HepG2 (cell line): ENCODE results near the gene OR6C2. TPM values are rescaled to one million over a fixed set of nuclear protein-coding genes. Genes with fewer than 3 reads are reported as not detected.

Source experiments
- AHDC1 ChIP-seq: sonication (generic); formaldehyde crosslinking; IDR thresholded peaks from 2 replicates; pipeline ENCODE4 v1.5.1; 2020; ENCODE audit warnings: mild to moderate bottlenecking, missing genetic modification reagents, borderline replicate concordance
- EED ChIP-seq: sonication (generic); formaldehyde crosslinking; IDR thresholded peaks from 2 replicates; pipeline ENCODE4 v1.5.0; 2020; ENCODE audit warnings: mild to moderate bottlenecking, missing genetic modification reagents
- HNF1B ChIP-seq: sonication (generic); formaldehyde crosslinking; IDR thresholded peaks from 2 replicates; pipeline ENCODE4 v1.5.1; 2020; ENCODE audit warnings: mild to moderate bottlenecking, moderate library complexity, missing genetic modification reagents
- ISL2 ChIP-seq: sonication (generic); formaldehyde crosslinking; IDR thresholded peaks from 2 replicates; pipeline ENCODE4 v1.5.0; 2020; ENCODE audit warnings: missing genetic modification reagents
- KDM6A ChIP-seq: IDR thresholded peaks from 2 replicates; pipeline ENCODE4 v1.6.1; 2016; ENCODE audit warnings: low read depth
- POGK ChIP-seq: sonication (generic); formaldehyde crosslinking; conservative IDR thresholded peaks from 2 replicates; pipeline ENCODE4 v1.8.0; 2022; ENCODE audit warnings: mild to moderate bottlenecking, moderate library complexity, missing genetic modification reagents
- POLR2AphosphoS5 ChIP-seq: IDR thresholded peaks from 2 replicates; pipeline ENCODE4 v1.6.1; 2012; ENCODE audit warnings: low read depth, low read length
- POLR2G ChIP-seq: fragments of 200-400 bp; formaldehyde crosslinking; IDR thresholded peaks from 2 replicates; pipeline ENCODE4 v1.6.1; 2018; ENCODE audit warnings: mild to moderate bottlenecking, low read depth, low read length, moderate library complexity
- RARA ChIP-seq: IDR thresholded peaks from 2 replicates; pipeline ENCODE4 v1.6.1; 2016; ENCODE audit warnings: missing genetic modification reagents, missing compliant biosample characterization
- SP140L ChIP-seq: sonication (generic); formaldehyde crosslinking; IDR thresholded peaks from 2 replicates; pipeline ENCODE4 v1.4.0; 2020; ENCODE audit warnings: missing genetic modification reagents, borderline replicate concordance
- UBTF ChIP-seq: sonication (generic); formaldehyde crosslinking; IDR thresholded peaks from 2 replicates; pipeline ENCODE4 v1.4.0; 2020; ENCODE audit warnings: mild to moderate bottlenecking, missing genetic modification reagents
- ZBTB46 ChIP-seq: sonication (generic); formaldehyde crosslinking; IDR thresholded peaks from 2 replicates; pipeline ENCODE4 v1.4.0; 2020; ENCODE audit warnings: mild to moderate bottlenecking, missing genetic modification reagents, borderline replicate concordance
- ZNF138 ChIP-seq: sonication (generic); formaldehyde crosslinking; IDR thresholded peaks from 2 replicates; pipeline ENCODE4 v1.5.0; 2020; ENCODE audit warnings: mild to moderate bottlenecking, low read depth, missing genetic modification reagents
- ZNF230 ChIP-seq: sonication (generic); formaldehyde crosslinking; IDR thresholded peaks from 2 replicates; pipeline ENCODE4 v1.4.0; 2020; ENCODE audit warnings: mild to moderate bottlenecking, missing genetic modification reagents
- ZNF256 ChIP-seq: sonication (generic); formaldehyde crosslinking; conservative IDR thresholded peaks from 2 replicates; pipeline ENCODE4 v1.4.0; 2020; ENCODE audit warnings: missing genetic modification reagents
- ZNF274 ChIP-seq: sonication (generic); formaldehyde crosslinking; IDR thresholded peaks from 2 replicates; pipeline ENCODE4 v1.5.1; 2020; ENCODE audit warnings: mild to moderate bottlenecking, missing genetic modification reagents
- ZNF44 ChIP-seq: sonication (generic); formaldehyde crosslinking; IDR thresholded peaks from 2 replicates; pipeline ENCODE4 v1.5.1; 2020; ENCODE audit warnings: mild to moderate bottlenecking, missing genetic modification reagents
- ZNF616 ChIP-seq: sonication (generic); formaldehyde crosslinking; IDR thresholded peaks from 2 replicates; pipeline ENCODE4 v1.5.0; 2020; ENCODE audit warnings: low read depth, mild to moderate bottlenecking, missing genetic modification reagents
- polyA plus RNA-seq, 8 experiments: library from polyadenylated mRNA; depleted of rRNA in 3 of 8; stranded (reverse) in 7 of 8; unstranded in 1 of 8; fragments of >200 nt; fragmentation: Illumina TruSeq in 4 of 8; extraction: Trizol in 4 of 8; gene quantifications; 2 replicates each; pipeline versions ENCODE4 v1.2.1 to v1.2.3, GENCODE V29; 2011 to 2016; ENCODE audit warnings: low read depth in 4 of 8, missing spikeins in 1 of 8, mixed read lengths in 1 of 8; ENCODE audit not compliant: insufficient read depth in 1 of 8
- total RNA-seq, 5 experiments: library from RNA; depleted of rRNA; stranded (reverse); fragments of >200 nt; fragmentation: Illumina TruSeq; extraction: Trizol; gene quantifications; 2 replicates each; pipeline ENCODE4 v1.2.3, GENCODE V29; 2016; ENCODE audit warnings: low read depth in 1 of 5

OR6C2 gene
- total and polyA plus RNA-seq, 2 of the 13 experiments (the other 11 are each of a cell fraction or from before 2014, with no cell fraction given), result not detected

GRCh38 chr12:55499810-55500252 lies 56.0 kb downstream of the OR6C2 start (continued):
- TF ChIP-seq POGK (CRISPR knock-in tag) (no peak), ZNF44 (CRISPR knock-in tag) (no peak), KDM6A (CRISPR knock-in tag) (peak; percentile 80), ZNF274 (CRISPR knock-in tag) (no peak), ISL2 (peak; percentile 81), UBTF (CRISPR knock-in tag) (no peak), ZNF230 (no peak), POLR2AphosphoS5 (no peak), EED (CRISPR knock-in tag) (no peak), ZBTB46 (CRISPR knock-in tag) (no peak), ZNF256 (CRISPR knock-in tag) (no peak), POLR2G (no peak; the same call in 1 of the 2 replicates), HNF1B (peak; percentile 78; the same call in 1 of the 2 replicates), ZNF138 (CRISPR knock-in tag) (no peak), AHDC1 (CRISPR knock-in tag) (peak; percentile 94), ZNF616 (CRISPR knock-in tag) (no peak), SP140L (CRISPR knock-in tag) (no peak), RARA (CRISPR knock-in tag) (peak; percentile 50)
